Erythroblast (primary cell): ENCODE measurements around the gene NFIB.

Source experiments
- DNase-seq, 2 experiments: peaks; one replicate each; lab custom pipeline; 2025; lab: John Stamatoyannopoulos, UW
- GATA1 ChIP-seq: IDR thresholded peaks from 2 replicates; pipeline ENCODE4 v1.6.1; 2011; ENCODE audit warnings: low read depth, mild to moderate bottlenecking, control low read depth, low read length, moderate library complexity
- POLR2A ChIP-seq: IDR thresholded peaks from 2 replicates; pipeline ENCODE4 v1.6.1; 2011; ENCODE audit warnings: mild to moderate bottlenecking, low read length

The NFIB gene

DNA sequence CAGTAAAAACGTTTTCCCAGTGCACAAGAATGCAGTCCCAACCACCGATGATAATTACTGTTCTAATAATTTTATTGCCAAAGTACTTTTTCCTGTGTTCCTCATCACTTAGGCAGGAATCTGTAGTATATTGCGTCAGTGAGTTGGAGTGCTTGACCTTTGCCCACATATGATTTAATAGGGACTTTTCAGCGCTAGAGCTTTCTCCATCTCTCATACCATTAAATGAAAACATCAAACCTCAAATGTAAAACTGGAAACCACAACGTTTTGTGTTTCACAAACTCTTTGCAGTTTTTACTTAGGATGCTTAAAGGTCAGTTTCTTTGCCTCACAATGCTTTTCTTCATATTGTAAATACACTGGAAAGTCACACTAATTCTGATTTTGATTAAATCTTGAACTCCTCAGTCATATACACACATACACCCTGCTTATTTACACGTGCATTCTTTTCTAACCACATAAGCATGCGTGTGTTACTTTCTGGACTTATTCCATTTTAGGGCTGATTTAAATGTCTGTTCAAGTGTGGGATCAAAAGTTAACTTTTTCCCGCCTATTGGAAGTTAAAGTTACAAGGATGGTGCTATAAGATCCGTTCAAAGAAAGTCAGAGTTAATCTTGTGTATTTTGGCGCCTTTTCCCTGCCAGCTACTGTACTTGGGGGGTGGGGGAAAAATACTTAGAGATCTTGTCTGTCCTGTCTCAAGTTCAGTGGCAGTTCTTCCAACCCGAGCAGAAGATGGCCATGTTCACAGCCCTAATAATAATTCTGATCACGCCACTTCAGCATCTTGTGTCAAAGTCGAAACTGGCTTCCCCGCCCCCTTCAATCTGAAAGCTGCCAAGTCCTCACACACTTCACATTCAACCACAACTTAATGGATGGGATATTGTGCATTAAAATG is 6.6 kb upstream of the NFIB start:
- TF ChIP-seq GATA1 (no peak), POLR2A (no peak)

GRCh38 chr9:14318934-14319580 is 5.1 kb upstream of the NFIB start:
- DNase-seq: no peak
- TF ChIP-seq GATA1 (no peak), POLR2A (no peak)

More for the DNA sequence above, 6.6 kb upstream of the NFIB start:
- DNase-seq: peak; percentile 10 to 15

GRCh38 chr9:14318361-14318760 is 4.4 kb upstream of the NFIB start:
- DNase-seq: no peak

GRCh38 chr9:14317667-14318320 is 3.9 kb upstream of the NFIB start:
- no peak for DNase-seq
- TF ChIP-seq POLR2A (no peak), GATA1 (no peak)

More at GRCh38 chr9:14318361-14318760, 4.4 kb upstream of the NFIB start:
- no peak for TF ChIP-seq POLR2A
- no peak for TF ChIP-seq GATA1

GRCh38 chr9:14316602-14317300 is 2.8 kb upstream of the NFIB start:
- no peak for DNase-seq
- no peak for TF ChIP-seq GATA1
- TF ChIP-seq POLR2A: no peak

- TF ChIP-seq GATA1 (no peak), POLR2A (no peak)
- peak; percentile 16 to 18 for DNase-seq
Measured at GRCh38 chr9:14315875-14316601, 2.1 kb upstream of the NFIB start.

DNA sequence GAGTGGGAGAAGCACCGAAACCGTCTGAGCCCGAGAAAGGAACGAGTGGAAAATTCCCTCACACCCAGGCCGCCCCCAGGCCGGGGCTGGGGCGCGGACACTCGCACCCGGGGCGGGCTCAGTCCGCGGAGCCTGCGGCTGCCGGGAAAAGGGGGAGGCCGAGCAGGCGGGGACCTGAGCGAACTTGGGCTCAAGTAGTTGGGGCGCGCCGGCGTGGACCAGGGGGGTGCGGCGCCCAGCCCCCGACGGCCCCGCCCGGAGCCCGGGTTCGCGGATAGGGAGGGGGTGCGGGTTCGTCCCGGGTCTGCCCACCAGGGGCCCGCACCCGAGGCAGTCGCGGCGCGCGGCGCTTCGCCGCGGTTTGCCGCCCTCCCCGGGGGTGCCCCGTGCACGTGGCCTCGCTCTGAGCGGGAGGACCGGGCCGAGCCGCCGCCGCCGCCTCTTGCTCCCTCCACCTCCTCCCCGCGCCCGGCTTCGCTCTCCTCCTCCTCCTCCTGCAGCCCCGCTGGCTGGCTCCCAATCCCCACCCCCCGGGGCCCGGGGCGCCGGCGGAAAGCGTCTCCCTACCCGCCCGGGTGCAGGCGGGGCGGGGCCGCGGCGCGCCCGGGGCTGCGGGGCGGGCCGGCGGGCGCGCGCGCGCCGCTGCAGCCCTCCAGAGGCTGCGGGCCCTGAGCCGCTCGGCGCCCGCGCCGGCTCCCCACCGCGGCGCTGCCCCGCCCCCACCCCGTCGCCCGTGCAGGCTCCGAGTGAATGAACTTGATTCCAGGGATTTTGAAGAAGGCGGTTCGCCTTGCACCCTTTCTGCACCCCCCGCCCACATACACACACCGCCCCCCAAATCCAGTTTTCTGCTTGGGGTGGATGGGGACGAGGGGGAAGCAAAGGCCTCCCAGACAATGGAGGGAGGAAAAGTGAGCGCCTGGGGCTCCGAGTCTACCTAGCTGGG is 1.3 kb upstream of the NFIB start:
- TF ChIP-seq POLR2A: no peak
- TF ChIP-seq GATA1: no peak
- peak; percentile 62 to 75 for DNase-seq

DNA sequence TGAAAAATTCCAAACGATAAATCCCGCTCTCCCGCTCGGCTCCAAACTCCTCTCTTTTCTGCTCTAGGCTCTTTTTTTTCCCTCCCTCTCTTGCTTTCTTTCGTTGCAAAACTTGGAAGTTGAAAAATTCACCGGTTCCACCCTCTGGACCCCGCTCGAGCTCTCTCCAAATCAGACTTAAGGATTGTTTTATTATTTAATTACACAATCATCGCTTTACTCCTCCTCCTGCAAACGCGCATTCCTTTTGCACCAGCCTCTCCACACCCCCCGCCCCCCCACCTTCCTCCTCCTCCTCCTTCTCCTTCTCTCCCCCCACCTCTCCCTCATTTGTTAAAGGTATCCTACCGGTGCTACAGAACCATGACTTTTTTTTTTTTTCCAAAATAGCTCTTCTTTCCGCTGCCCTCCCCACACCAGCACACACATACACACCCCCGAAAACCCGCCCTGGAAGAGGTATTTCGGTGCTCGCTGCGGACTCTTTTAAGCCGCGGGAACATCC is 535 bp upstream of the NFIB start:
- TF ChIP-seq POLR2A (no peak), GATA1 (no peak)
- peak; percentile 37 to 42 for DNase-seq

DNA sequence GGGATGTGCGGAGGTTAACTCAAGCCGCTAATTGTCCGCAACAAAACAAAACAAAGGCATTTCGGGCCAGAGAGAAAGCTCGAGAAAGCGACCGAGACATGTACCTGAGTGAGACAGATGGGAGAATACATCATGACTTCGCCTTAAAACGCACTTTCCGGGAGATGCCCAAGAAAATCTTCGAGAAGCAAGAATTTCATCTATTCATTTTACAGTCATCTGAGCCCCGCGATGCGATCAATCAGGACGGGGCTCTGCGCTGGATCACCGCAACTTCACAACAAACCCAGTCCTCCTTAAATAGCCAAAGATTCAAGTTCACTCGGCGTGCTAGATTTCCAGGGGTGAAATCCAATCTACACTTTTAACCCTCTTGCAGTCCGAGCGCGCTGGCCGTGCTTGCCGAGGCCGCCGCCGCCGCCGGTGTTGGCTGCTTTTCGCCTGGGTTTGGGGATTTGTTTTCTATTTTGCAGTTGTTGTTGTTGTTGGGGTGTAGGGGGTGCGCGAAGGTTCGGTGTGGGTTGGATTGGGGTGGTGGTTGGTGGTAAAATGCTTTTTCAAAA is 482 bp downstream of the NFIB start:
- peak; percentile 24 to 37 for DNase-seq
- TF ChIP-seq GATA1 (no peak), POLR2A (no peak)

DNA sequence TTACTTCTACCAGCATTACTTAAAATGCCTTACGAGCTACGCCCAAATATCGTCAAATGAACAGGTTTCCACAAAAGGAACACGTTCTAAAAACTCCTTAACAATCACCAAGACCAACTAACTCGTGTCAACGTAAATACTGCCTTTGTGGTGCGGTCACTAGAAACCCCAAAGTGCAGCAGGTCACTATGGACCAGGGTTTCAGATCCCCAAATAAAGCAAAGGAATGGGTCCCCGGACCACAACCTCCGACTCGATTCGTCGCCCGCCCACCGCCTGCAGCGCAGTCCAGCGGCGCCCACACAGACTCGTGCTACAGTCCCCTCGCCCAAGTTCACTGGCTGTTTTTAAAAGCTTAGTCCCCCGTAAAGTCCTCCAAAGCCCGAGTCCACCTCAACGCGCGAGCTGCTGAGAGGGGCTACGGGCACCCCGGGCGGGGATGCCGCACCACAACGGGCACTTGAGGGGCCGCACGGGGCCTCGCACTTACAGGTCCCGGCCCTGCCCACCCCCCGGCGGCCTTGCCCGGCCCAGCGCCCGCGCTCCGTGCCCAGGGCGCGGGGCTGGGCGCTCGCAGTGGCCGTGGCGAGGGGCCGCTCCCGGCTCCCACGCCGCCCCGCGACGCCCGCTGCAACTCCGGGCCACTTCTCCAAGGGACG is 1.1 kb downstream of the NFIB start:
- peak in 1 of 2 experiments; percentile 22 for DNase-seq
- TF ChIP-seq POLR2A (no peak), GATA1 (no peak)

- no peak for DNase-seq
- TF ChIP-seq GATA1 (no peak), POLR2A (no peak)
Measured at GRCh38 chr9:14311956-14312685, 1.8 kb downstream of the NFIB start.
